ENCODE measurements around the gene RIOK1. TPM values are rescaled to one million over a fixed set of nuclear protein-coding genes. Genes with fewer than 3 reads are reported as not detected.

Gene RIOK1
- total and polyA plus RNA-seq, 9 of the 15 experiments (the other 6 are each of a cell fraction or from before 2014, with no cell fraction given) = 24.9 to 101 (median 52.2) TPM

DNA sequence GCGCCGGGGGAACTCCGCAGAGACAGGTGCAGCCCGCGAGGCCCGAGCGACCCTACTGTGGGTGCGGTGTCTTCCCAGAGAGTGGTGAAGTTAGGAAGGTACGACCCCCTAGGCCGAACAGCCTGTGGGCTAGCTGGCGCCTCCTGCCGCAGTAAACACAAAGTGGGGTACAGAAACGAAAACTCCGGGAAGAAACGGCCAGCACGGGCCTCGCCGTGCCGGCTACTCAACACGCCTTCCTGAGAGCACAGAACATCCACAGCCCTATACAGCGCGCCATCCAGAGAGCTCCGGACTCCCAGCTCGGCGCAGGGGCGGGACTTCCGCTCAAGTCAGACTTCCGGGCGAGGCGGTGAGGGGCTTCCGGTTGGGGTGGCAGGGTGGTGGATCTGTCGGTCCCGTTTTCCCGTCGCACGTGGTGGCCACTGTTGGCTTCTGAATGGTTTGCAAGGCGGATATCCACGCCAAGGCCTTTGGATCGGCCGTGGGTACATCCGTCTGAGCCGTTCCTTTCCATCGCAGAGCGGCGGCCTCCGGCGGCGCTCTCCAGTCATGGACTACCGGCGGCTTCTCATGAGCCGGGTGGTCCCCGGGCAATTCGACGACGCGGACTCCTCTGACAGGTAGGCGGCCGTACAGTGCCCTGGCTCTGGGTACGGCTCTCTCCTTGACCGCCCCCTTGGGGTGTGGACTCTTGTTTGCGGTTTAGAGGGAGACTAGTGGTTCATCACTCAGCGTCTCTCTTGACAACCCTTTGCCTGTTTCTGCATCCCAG lies at the start of gene RIOK1, which contains the start of gene CAGE1 (continued):
- TF ChIP-seq, protein P1, sequence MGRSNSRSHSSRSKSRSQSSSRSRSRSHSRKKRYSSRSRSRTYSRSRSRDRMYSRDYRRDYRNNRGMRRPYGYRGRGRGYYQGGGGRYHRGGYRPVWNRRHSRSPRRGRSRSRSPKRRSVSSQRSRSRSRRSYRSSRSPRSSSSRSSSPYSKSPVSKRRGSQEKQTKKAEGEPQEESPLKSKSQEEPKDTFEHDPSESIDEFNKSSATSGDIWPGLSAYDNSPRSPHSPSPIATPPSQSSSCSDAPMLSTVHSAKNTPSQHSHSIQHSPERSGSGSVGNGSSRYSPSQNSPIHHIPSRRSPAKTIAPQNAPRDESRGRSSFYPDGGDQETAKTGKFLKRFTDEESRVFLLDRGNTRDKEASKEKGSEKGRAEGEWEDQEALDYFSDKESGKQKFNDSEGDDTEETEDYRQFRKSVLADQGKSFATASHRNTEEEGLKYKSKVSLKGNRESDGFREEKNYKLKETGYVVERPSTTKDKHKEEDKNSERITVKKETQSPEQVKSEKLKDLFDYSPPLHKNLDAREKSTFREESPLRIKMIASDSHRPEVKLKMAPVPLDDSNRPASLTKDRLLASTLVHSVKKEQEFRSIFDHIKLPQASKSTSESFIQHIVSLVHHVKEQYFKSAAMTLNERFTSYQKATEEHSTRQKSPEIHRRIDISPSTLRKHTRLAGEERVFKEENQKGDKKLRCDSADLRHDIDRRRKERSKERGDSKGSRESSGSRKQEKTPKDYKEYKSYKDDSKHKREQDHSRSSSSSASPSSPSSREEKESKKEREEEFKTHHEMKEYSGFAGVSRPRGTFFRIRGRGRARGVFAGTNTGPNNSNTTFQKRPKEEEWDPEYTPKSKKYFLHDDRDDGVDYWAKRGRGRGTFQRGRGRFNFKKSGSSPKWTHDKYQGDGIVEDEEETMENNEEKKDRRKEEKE (IDR thresholded peaks at IDR 0.05; ENCODE audit: borderline replicate concordance in 1 of 2, control insufficient read depth in 1 of 2, low read depth in 2 of 2, low read length in 1 of 2) = no peak; a peak in 1 of 4 replicates
- TF ChIP-seq SMARCA4 (IDR thresholded peaks at IDR 0.05) (no peak; the same call in none of the 2 replicates), HDAC1 (IDR thresholded peaks at IDR 0.05) (peak; percentile 7 to 97; a peak in 2 of 4 replicates), SREBF1 (IDR thresholded peaks at IDR 0.05; ENCODE audit: borderline replicate concordance, low read depth, low read length) (no peak), POLR2H (tag; IDR thresholded peaks at IDR 0.05; ENCODE audit: low read depth) (peak; percentile 91), DMBX1 (CRISPR knock-in tag; IDR thresholded peaks at IDR 0.05; ENCODE audit: borderline replicate concordance) (no peak), RFX1 (IDR thresholded peaks at IDR 0.05) (0 out of 2 replicates have a peak, but pooled peaks have one; percentile 50), FOXA1 (IDR thresholded peaks at IDR 0.05; ENCODE audit: borderline replicate concordance) (no peak), CTBP1 (IDR thresholded peaks at IDR 0.05; ENCODE audit: borderline replicate concordance) (peak; percentile 77), SRSF9 (IDR thresholded peaks at IDR 0.05; ENCODE audit: borderline replicate concordance, low read depth, low read length) (no peak), GTF2A2 (tag; IDR thresholded peaks at IDR 0.05) (no peak), SAP30 (IDR thresholded peaks at IDR 0.05; ENCODE audit: borderline replicate concordance, insufficient read depth, low read depth, low read length, poor library complexity, severe bottlenecking) (peak; percentile 95), ZNF408 (CRISPR knock-in tag; IDR thresholded peaks at IDR 0.05; ENCODE audit: low read depth) (no peak), ZEB2 (IDR thresholded peaks at IDR 0.05) (0 out of 2 replicates have a peak, but pooled peaks have one; percentile 40), ZNF224 (CRISPR knock-in tag; IDR thresholded peaks at IDR 0.05) (no peak), ZBTB7A (IDR thresholded peaks at IDR 0.05; ENCODE audit: borderline replicate concordance, control insufficient read depth, low read depth, low read length) (no peak)
- TF ChIP-seq, protein P2, sequence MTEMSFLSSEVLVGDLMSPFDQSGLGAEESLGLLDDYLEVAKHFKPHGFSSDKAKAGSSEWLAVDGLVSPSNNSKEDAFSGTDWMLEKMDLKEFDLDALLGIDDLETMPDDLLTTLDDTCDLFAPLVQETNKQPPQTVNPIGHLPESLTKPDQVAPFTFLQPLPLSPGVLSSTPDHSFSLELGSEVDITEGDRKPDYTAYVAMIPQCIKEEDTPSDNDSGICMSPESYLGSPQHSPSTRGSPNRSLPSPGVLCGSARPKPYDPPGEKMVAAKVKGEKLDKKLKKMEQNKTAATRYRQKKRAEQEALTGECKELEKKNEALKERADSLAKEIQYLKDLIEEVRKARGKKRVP (CRISPR knock-in tag; IDR thresholded peaks at IDR 0.05) = no peak
- TF ChIP-seq, protein P3, sequence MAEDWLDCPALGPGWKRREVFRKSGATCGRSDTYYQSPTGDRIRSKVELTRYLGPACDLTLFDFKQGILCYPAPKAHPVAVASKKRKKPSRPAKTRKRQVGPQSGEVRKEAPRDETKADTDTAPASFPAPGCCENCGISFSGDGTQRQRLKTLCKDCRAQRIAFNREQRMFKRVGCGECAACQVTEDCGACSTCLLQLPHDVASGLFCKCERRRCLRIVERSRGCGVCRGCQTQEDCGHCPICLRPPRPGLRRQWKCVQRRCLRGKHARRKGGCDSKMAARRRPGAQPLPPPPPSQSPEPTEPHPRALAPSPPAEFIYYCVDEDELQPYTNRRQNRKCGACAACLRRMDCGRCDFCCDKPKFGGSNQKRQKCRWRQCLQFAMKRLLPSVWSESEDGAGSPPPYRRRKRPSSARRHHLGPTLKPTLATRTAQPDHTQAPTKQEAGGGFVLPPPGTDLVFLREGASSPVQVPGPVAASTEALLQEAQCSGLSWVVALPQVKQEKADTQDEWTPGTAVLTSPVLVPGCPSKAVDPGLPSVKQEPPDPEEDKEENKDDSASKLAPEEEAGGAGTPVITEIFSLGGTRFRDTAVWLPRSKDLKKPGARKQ (CRISPR knock-in tag; IDR thresholded peaks at IDR 0.05) = no peak
- TF ChIP-seq, protein P4, sequence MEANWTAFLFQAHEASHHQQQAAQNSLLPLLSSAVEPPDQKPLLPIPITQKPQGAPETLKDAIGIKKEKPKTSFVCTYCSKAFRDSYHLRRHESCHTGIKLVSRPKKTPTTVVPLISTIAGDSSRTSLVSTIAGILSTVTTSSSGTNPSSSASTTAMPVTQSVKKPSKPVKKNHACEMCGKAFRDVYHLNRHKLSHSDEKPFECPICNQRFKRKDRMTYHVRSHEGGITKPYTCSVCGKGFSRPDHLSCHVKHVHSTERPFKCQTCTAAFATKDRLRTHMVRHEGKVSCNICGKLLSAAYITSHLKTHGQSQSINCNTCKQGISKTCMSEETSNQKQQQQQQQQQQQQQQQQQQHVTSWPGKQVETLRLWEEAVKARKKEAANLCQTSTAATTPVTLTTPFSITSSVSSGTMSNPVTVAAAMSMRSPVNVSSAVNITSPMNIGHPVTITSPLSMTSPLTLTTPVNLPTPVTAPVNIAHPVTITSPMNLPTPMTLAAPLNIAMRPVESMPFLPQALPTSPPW (CRISPR knock-in tag; IDR thresholded peaks at IDR 0.05) = peak; percentile 73

Data from K562 (cell line).